Measurements from ENCODE around the gene ADSS2.

- no peak for TF ChIP-seq CTCF (IDR thresholded peaks at IDR 0.05 in 4 of 5, conservative IDR thresholded peaks at IDR 0.05 in 1 of 5)
- no peak for TF ChIP-seq POLR2A (IDR thresholded peaks at IDR 0.05)
These were observed 4.9 kb upstream of the ADSS2 start for GRCh38 chr1:244456586-244456985.
